NCI-H446 (cell line): ENCODE data around the gene BPIFB3.

Experiments used
- DNase-seq, 2 experiments: peaks; one replicate each; lab custom pipeline; 2025; lab: John Stamatoyannopoulos, UW

The BPIFB3 gene

DNA sequence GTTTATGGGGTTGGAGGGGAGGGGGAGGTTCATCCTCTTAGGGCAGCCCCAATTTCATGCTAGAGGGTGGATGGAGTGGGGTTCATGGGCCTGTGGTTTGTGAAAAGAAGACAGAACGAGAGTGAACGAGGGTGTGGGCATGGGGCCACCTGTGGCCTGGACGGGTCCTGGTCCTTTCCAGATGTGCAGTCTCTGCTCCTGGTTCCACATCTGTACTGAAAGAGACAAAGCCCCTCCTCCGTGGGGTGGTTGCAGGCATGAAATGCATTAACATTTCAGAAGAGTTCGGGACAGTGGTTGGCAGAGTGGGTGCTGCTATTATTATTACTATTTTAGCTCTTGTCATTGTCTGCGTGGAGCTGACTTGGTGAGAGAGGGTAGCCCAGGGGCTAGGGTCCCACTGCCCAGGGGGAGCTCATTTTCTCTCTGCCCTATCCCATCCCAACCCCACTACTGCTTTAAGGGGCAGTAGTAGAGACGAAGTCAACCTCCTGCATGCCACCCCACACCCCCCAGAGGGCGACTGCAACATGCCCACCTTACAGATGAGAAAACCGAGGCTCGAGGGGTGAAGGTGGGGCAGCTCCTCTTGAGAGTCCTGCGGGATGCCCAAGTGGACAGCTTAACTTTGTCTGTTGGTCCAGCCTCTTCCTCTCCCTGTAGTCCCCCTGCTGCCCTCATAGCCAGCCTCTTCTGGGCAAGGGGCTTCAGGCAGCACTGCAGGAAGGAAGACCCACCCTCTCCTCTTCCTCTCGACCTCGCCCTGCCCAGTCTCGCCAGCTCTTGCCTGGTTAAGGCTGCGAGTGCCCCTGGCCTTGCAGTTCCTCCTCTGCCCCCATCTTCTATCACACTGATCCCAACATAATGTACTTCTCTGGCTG is 37.8 kb upstream of the BPIFB3 start:
- DNase-seq: no peak

DNA sequence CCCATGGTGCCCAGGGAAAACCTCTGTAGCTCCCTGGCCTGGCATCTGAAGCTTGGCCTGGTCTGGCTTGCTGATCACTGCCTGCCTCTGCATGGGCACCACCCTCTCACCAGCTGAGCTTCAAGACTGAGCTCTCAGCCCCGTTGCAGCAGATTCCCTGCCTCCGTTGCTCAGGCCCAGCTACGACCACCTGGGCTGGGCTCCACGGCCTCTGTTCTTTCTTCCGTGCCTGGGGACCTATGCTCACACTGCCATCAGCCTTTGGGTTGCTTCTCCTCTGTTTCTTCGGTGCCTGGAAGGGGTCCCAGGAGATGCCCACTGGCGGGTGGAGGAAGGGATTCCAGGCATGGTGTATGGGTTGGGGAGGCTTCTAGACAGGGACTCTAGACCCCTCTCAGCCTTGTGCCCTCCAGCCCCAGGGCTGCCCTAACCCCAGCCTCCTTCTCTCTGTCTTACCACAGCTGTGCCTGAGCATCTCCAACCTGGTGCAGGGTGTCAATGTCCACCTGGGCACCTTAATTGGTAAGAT is 37.1 kb upstream of the BPIFB3 start:
- no peak for DNase-seq

DNA sequence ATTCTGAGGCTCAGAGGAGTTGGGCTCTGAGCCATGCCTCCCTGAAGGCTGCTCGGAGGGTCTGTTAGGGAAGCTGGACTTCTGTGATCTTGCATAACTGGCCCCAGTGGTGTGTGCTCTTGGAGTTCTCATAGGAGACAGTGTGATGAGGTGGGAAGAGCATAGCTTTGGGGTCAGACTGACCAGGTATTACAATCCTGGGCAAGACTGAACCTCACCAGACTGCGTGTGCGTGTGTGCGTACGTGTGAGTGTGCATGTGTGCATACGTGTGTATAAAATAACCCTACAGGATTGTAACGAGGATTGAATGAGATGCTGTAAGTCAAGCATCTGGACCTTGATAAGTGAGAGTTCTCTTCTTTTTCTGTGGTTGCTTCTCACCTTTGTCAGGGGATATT is 36.2 kb upstream of the BPIFB3 start:
- DNase-seq: no peak

DNA sequence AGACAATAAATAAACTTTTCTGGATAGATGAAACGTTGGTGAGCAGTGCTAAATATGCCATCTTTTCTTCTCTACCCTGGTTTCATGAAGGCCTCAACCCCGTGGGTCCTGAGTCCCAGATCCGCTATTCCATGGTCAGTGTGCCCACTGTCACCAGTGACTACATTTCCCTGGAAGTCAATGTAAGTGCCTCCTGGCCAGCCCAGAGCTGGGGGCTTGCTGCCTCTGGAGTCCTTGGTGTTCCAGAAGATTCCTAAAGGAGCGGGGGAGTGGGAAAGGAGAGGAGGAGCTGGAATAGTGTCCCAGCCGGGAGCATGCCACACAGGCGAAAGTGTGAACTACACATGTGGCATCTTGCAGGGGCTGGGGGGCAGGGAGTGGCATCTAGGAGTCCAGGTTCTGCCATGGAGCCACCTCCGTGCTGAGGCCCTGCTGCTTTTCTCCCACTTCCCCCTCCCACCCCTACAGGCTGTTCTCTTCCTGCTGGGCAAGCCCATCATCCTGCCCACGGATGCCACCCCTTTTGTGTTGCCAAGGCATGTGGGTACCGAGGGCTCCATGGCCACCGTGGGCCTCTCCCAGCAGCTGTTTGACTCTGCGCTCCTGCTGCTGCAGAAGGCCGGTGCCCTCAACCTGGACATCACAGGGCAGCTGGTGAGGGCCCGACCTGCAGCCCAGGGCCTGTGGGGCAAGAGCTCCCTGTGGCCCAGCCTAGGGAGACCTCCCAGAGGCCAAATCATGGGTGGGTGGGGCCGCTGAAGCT is 35.4 kb upstream of the BPIFB3 start:
- DNase-seq: no peak

DNA sequence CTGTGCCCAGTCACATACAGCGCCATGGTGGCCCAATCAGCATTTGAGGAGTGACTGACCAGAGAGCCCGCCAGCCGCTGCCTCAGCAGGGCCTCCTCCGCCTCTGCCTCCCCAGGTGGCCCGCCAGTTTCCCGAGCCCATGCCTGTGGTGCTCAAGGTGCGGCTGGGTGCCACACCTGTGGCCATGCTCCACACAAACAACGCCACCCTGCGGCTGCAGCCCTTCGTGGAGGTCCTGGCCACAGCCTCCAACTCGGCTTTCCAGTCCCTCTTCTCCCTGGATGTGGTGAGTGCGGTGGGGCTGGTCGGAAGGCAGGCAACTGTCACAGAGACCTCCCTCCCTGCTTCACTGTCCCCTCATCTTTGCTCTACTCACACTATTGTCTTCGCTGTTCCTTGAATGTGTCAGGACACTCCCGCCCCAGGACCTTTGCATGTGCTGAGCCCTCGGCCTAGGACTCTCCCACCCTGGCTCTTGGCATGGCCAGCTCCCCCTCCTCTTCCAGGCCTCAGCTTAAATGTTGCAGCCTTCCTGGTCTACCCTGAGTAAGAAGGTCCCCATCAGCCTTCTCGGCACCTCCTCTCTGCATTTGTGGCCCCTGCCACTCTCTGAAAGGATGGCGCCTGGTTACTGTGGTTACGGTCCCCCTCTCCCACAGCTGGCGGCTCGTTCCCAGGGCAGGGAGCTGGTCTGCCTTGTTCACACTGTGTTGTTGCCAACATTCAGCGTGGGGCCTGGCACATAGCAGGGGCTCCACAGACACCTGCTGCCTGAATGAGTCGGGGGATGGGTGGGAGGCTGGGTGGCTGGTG is 34.0 kb upstream of the BPIFB3 start:
- DNase-seq: no peak

DNA sequence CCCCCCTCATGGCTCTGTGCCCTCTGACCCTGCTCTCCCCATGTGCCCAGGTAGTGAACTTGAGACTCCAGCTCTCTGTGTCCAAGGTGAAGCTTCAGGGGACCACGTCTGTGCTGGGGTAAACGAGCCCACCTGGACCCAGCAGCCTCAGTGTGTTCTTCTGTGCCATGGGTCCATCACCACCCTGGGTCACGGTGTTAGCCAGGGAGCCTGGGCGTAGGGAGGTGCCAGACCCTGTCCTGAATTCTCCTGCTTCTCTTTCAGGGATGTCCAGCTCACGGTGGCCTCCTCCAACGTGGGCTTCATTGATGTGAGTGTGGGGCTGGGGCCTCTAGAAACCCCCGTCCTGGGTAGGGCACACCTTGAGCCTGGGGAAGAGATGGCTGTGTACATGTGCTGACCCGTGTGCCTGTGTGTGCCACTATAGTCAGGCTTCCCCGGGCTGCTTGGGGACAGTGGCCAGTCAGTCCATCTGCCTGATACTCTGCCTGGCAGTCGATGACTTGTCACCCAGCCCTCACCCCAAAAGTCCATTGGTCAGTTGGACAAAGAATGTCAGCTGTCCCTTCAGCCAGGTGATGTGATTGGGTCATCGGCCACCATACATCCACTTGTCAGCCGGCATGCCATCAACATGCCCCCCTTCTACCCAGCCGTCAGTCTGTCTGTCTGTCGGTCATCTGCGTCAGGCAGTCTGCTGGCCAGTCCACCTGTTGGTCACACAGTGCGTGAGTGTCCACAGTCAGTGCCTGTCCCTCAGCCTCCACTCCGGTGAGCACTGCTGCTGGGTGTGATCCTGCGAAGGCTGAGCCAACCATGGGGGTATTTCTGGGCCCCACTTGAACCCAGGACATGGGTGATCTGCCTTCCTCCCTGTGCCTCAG is 33.2 kb upstream of the BPIFB3 start:
- no peak for DNase-seq

DNA sequence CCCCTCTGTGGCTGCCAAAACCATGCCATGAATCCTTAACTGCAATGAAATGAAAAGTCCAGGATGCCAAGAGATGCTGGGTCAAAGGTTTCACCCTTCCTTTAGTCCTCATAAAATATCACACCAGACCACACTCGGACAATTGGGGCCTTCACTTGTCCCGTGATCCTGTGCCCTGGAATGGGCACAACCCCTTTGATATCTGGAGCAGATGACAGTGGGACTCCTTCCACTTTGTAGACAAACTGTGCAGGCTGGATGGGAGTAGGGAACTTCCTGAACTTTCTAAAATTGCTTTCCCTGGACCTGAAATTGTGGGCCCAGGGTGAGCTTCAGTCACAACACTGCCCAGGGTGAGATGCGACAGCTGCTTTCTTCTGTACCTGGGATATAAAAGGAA is 31.8 kb upstream of the BPIFB3 start:
- DNase-seq: no peak

DNA sequence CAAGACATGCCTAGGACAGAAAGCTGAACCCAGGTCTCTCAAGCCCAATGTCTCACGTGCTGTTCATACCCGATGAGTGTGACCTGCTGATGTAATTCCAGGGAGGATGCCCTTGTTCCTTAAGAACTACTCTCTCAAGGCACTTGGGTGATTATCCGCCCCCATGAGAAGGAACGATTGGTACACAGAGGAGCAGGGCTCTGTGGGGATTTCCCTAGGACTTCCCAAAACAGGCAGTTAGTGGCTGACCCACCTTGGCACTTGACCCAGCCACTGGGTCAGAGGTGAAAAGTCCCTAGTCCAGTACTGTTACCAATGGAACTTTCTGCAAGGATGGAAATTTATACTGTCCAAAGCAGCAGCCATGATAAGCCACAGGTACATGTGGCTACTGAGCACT is 31.4 kb upstream of the BPIFB3 start:
- DNase-seq: no peak

DNA sequence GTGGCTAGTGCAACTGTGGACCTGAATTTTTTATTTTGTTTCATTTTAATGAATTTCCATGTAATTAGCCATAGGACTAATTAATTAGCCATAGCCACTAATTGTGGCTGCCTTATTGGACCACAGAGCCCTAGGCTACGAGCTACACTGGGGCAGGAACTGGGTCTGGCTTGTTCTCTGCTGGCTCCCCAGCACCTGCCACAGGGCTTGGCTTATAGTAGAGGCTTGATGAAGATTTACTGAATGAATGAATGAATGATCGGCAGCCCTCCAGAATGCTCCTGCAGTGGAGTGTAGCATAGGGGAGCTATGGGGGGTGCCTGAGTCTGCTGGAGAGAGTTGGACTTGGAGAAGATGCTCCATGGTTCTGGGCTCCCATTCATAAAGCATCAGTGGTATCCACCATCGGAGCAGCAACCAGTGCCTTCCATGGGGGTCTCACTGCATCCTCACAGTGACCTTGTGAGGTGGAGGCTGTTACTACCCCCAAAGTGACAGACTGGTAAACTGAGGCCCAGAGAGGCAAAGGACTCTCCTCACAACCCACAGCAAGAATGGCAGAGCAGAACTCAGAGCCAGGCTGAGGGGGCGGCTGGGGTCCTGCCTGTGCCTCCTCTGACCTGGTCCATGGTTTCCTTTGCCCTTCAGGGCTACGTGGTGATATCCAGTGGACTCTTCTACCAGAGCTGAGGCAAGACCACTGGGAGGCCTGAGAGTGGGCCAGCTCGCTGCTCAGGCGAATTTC is 30.8 kb upstream of the BPIFB3 start:
- no peak for DNase-seq

DNA sequence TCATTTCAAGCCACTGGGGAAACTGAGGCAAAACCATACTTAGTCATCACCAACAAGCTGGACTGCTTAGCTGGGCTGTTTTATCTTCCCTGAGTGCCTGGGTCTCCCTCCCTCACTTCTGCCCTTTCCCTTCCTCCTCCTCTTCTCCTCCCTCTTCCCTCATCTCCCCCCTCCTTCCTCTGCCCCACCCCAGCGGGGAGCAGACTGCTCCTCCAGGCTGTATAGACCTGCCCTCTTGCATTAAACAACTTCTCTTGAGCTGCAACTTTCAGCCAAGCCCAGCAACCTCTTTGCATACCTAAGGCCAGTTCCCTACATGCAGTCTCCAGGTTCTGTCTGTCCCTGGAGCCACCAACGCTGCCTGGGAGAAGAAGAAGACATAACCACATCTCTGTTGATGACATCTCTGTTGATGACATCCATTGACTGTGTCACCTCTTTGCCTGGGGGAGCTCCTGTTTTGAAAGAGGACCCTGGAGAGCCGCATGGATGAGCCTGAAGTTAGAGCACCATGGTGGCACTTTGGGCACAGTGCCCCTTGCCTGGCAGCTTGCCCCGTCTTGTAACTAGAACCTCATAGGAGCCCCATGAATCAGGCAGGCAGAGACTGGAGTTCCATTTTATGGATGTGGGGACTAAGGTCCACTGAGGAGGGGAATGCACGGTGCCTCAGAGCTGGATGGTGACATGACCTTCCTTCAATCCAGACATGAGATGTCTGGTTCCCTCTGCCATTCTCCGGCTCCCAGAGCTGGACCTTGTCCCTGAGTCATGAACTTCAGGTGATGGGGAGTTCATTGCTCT is 30.1 kb upstream of the BPIFB3 start:
- no peak for DNase-seq

DNA sequence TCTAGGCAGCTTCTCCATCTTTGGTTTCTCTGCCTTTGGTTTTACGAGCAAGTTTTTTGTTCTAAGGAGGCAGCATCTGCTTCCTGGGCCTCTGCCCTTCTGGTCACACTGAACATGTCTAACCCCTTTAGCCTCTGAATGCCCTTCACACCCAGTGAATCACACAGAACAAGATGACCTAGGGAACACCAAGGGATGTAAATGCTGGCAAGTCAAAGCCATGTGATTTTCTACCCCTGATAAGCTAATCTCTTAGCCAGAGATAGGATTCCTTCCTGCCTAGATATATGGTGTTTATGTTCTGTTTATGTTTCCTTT is 29.5 kb upstream of the BPIFB3 start:
- no peak for DNase-seq

DNA sequence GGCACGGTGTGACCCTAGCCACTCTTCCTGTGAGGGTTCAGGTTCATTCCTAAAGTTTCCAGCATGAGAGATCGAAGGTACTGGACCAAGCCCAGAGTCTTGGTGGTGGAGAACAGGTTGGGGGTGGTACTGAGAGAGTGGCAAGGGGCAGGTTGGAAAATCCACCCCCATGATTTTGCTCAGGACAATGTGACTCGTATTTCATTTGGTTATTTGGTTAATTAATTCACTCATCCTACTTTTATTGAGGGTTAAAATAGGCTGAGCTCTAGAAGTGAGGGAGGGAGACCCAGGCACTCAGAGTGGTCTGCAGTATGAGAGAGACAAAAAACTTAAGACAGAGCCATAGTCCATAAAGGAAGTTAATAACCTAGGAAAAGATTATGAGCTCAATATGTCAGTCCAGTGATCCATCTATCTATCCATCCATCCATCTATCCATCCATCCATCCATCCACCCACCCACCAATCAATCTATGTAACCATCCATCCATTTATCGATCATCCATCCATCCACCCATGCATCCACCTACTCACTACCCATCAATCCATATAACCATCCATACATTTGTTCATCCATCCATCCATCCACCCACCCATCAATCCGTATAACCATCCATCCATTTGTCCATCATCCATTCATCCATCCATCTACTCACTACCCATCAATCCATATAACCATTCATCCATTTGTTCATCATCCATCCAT is 28.9 kb upstream of the BPIFB3 start:
- DNase-seq: no peak

DNA sequence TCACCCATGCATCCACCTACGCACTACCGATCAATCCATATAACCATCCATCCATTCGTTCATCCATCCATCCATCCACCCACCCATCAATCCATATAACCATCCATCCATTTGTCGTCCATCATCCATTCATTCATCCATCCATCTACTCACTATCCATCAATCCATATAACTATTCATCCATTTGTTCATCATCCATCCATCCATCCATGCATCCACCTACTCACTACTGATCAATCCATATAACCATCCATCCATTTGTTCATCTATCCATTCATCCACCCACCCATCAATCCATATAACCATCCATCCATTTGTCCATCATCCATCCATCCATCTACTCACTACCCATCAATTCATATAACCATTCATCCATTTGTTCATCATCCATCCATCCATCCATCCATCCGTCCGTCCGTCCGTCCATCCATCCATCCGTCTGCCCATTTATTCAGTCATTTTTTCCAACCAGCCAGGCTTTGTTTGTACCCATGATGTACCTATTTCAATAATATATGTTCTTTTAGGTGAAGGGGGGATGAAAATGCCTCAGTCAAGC is 28.3 kb upstream of the BPIFB3 start:
- no peak for DNase-seq

DNA sequence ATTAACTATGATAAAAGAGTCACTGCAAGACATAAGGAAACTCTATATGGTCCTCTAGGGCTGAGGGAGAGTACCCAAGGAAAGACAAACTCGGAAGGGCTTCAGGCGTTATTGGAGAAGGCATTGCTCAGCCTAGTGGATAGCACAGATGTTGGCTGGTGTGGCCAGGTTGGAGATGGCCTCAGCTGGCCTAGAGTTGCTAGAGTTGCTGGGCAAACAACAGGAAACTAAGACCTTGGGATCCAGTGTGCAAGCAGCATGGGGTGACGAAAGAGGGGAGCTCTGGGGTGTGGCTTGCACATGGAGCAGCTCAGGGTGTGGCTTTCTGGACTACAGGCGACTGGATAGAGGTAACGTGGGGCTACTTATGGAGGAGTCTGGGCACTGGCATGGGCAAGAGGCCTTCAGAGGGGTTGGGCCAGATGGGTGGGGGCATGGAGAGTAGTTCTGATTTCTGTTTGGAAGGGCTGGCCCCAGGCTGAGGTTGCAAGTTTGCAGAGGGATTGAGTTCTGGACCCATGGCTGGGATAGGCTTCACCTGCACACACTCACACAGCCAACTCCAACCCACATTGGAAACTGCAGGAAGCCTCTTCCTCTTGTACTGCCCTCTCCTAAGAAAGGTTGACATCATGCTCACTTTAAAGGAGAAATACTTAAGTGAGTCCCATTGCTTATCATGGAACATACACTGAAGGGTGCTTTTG is 27.5 kb upstream of the BPIFB3 start:
- no peak for DNase-seq

DNA sequence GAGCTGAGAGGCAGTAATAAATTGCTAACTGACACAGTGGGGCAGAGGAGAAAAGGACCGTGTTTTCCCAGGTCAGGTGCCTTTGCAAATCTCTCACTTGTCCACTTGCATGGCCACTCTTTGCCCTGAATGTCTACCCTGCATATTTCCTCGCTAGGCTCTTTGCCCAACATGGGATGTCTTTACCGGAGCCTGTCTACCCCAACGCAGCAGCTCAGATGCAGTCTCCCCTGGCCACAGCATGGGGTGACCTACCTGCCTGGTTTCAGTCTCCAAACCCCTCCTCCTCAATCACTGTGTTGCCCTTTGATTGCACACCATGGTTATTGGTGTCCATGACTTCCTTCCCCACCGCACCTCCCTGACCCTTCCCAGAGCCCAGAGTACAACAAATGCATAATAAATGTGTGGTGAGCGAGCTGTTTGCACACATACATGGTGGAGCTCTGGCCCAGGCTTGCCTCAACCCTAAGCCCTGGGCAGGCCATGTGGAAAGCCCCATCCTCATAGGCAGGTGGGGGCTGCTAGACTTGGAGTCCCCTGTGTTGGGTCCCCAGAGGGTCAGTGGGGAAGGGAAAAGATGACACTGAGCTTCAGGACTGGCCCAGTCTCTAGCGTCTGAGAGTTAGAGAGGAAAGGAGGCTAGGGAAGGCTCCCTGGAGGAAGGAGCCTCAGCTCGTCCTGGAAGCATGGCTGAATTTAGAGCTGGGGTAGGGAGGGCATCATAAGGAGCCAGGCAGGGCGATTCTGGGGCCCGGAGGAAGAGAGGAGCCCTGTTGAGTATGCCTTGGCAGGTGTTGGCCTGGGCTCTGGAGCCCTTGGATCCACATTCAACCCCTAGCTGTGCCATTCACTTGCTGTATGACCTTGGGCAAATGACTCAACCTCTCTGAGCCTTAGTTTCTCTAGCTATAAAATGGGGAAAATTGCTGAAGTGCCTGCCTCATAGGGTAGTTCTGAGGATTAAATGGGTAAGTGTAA is 26.6 kb upstream of the BPIFB3 start:
- DNase-seq: no peak

DNA sequence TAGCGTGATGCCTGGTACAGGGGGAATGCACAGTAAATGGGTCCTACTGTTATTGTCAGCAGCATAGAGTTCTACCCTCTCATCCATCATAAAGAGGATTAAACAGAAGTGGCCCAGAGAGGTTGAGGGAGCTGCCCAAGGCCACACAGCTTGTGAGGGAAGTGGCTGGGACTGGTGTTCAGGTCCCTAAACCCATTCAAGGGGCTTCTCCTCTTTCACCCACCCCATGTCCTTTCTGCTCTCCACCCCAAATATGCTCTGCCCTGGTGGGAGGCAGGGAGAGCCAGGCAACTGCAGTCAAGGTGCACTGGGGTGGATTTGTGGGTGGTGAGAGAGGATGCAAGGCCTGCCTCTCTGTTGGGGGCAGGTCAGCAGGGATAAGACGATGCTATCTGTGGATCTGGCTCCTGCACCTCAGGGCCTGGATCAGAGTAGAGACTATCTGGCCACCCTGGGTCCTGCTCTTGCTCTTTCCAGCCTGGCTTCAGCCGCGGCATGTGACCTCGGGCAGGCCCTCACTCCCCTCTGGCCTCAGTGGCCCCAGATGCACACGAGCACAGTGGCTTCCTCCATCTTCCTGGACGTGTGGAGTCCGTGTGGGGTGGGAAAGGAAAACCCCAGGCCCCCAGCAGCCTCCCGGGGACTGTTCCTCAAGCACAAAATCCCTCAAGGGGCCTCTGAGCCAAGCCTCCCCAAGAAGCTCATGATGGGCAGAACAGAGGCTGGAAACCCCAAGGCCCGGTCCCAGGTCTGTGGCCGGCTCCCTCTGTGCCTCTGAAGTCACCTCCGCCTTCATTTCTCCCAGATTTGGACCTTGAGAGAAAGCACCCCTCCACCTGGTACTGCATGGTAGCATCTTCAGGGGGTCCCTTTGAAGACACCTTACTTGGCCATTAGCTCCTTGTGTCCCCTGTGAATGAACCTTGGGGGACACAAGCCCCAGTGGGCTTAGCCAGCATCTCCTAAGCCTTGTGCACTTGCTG is 25.6 kb upstream of the BPIFB3 start:
- DNase-seq: no peak
